GM21390 (cell line): ENCODE data around the gene RSPH3.
A peak's percentile ranks its signal among the peaks of the same experiment; 100 is the strongest.
"Not testable (repeated sequence)": the region's sequence is repeated elsewhere in the genome, so short reads cannot be mapped to it uniquely, and the experiment has no call there.

Experiments used
- ATAC-seq: cut with Tn5 transposase; IDR thresholded peaks from one replicate; pipeline ENCODE4 v1.9.1; 2021; ENCODE audit not compliant: unreplicated experiment

RSPH3 gene

GRCh38 chr6:159025224-159025623 lies 25.2 kb upstream of the RSPH3 start:
- ATAC-seq, result not testable (repeated sequence)

- no peak for ATAC-seq
Measured at GRCh38 chr6:159023893-159024292, 23.9 kb upstream of the RSPH3 start.

GRCh38 chr6:159020011-159020410 lies 20.0 kb upstream of the RSPH3 start:
- no peak for ATAC-seq

GRCh38 chr6:159017757-159018559 lies 18.0 kb upstream of the RSPH3 start:
- peak; percentile 48 for ATAC-seq

GRCh38 chr6:159014406-159014805 lies 14.4 kb upstream of the RSPH3 start:
- no peak for ATAC-seq

- no peak for ATAC-seq
Measured at GRCh38 chr6:159013229-159013628, 13.2 kb upstream of the RSPH3 start.

- no peak for ATAC-seq
Measured at GRCh38 chr6:159012201-159012600, 12.2 kb upstream of the RSPH3 start.

GRCh38 chr6:159010037-159010612 lies 10.1 kb upstream of the RSPH3 start:
- not testable (repeated sequence) for ATAC-seq

GRCh38 chr6:159008656-159009288 lies 8.8 kb upstream of the RSPH3 start:
- peak; percentile 86 for ATAC-seq

- no peak for ATAC-seq
Measured at GRCh38 chr6:159007510-159007909, 7.5 kb upstream of the RSPH3 start.

- no peak for ATAC-seq
Measured at GRCh38 chr6:159005436-159005835, 5.4 kb upstream of the RSPH3 start.

GRCh38 chr6:159004592-159004991 lies 4.6 kb upstream of the RSPH3 start:
- ATAC-seq, result no peak

GRCh38 chr6:159002432-159003155 lies 2.6 kb upstream of the RSPH3 start:
- ATAC-seq, result no peak

GRCh38 chr6:158999154-158999665 lies 792 bp downstream of the RSPH3 start:
- peak; percentile 34 for ATAC-seq

- ATAC-seq, result no peak
Measured at GRCh38 chr6:158996856-158997255, 3.1 kb downstream of the RSPH3 start.

GRCh38 chr6:158993639-158994038 lies 6.4 kb downstream of the RSPH3 start:
- no peak for ATAC-seq

GRCh38 chr6:158991017-158991723 lies 8.8 kb downstream of the RSPH3 start:
- ATAC-seq, result no peak

- ATAC-seq, result not testable (repeated sequence)
Measured at GRCh38 chr6:158989711-158990110, 10.3 kb downstream of the RSPH3 start.

GRCh38 chr6:158988477-158988876 lies 11.5 kb downstream of the RSPH3 start:
- no peak for ATAC-seq

GRCh38 chr6:158987657-158988056 lies 12.3 kb downstream of the RSPH3 start:
- ATAC-seq, result no peak

GRCh38 chr6:158978757-158979156 lies 21.2 kb downstream of the RSPH3 start:
- no peak for ATAC-seq
